ENCODE data around the gene PCP2.

Gene PCP2

DNA sequence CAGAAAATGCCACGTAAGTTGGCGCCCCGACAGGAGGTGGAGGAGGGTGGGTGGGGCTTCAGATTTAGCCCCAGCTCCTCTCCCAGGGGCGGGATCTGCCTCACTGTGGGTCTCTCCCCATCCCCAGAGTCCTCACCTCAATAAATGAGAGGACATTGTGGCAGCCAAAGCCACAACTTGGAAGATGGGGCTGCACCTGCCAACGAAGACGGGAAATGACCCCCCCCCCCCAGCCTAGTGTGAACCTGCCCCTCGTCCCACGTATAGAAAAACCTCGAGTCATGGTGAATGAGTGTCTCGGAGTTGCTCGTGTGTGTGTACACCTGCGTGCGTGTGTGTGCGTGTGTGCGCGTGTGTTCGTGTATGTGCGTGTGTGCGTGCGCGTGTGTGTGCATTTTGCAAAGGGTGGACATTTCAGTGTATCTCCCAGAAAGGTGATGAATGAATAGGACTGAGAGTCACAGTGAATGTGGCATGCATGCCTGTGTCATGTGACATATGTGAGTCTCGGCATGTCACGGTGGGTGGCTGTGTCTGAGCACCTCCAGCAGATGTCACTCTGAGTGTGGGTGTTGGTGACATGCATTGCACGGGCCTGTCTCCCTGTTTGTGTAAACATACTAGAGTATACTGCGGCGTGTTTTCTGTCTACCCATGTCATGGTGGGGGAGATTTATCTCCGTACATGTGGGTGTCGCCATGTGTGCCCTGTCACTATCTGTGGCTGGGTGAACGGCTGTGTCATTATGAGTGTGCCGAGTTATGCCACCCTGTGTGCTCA is 45.6 kb upstream of the PCP2 start:
- in situ Hi-C loops (cut with HindIII; ENCODE audit: low sequenced_read_pairs): no loop called here
- H3K4me3 ChIP-seq (ENCODE audit: low read depth, low read length): no peak overlapping the region
- no peak for DNase-seq (ENCODE audit: low read depth)
- TF ChIP-seq, protein P1, sequence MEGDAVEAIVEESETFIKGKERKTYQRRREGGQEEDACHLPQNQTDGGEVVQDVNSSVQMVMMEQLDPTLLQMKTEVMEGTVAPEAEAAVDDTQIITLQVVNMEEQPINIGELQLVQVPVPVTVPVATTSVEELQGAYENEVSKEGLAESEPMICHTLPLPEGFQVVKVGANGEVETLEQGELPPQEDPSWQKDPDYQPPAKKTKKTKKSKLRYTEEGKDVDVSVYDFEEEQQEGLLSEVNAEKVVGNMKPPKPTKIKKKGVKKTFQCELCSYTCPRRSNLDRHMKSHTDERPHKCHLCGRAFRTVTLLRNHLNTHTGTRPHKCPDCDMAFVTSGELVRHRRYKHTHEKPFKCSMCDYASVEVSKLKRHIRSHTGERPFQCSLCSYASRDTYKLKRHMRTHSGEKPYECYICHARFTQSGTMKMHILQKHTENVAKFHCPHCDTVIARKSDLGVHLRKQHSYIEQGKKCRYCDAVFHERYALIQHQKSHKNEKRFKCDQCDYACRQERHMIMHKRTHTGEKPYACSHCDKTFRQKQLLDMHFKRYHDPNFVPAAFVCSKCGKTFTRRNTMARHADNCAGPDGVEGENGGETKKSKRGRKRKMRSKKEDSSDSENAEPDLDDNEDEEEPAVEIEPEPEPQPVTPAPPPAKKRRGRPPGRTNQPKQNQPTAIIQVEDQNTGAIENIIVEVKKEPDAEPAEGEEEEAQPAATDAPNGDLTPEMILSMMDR (IDR thresholded peaks at IDR 0.05; ENCODE audit: low read depth, low read length, missing control alignments): no peak

DNA sequence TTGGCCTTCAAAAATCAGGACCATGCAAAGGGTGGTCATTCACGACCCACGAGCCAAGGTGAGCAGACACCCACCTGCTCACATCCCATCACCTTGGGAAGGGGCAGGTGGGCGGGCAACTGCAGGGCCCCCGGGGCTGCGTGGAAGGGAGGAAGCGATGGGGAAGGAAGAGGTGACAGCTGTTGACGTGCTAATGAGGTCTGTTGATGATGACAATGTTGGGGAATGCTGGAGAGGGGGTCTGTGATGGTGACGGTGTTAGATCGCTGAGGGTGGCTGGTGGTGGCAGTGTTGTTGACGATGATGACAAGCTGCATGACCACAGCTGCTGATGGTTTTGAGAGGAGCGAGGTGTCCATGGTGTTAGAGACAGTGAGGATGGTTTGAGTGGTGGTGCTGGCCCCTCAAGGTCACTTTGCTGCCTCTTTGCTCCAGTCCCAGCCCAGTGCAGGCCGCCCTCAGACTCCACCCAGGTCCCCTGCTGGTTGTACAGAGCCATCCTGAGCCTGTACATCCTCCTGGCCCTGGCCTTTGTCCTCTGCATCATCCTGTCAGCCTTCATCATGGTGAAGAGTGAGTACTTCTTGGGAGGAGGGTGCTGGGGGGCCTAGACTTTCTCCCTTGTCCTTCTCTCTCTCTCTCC is 44.3 kb upstream of the PCP2 start:
- DNase-seq (ENCODE audit: low read depth): no peak
- TF ChIP-seq, protein P1 (IDR thresholded peaks at IDR 0.05; ENCODE audit: low read depth, low read length, missing control alignments): no peak
- in situ Hi-C loops (cut with HindIII; ENCODE audit: low sequenced_read_pairs): no loop called here
- no peak overlapping the region for H3K4me3 ChIP-seq (ENCODE audit: low read depth, low read length)

- in situ Hi-C loops (cut with HindIII; ENCODE audit: low sequenced_read_pairs): no loop called here
- TF ChIP-seq, protein P1 (IDR thresholded peaks at IDR 0.05; ENCODE audit: low read depth, low read length, missing control alignments): no peak
- no peak for DNase-seq (ENCODE audit: low read depth)
- H3K4me3 ChIP-seq (ENCODE audit: low read depth, low read length): no peak within 1 kb of the TSS
These were observed 43.3 kb upstream of the PCP2 start, which contains the start of gene MCEMP1 for GRCh38 chr19:7676854-7677253. Gene MCEMP1 (plus strand): TSS chr19:7677090. CDS start chr19:7677121, 31 bp downstream.

DNA sequence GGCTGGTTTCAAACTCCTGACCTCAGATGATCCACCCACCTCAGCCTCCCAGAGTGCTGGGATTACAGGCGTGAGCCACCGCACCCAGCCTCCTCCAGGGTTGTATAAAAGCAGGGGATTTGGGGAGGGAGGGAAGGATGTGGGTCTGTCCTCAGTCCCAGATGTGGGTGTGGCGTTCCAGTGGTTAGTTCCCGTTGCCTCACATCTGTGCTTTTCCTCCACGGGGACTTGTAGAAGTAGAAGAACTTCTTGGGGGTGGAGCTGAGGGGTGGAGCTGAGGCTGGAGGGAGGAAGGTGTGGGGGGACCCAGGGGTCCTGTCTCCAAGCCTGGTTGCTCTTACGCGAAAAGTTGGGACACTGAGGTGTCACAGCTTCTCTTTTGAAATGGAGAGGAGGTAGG is 42.9 kb upstream of the PCP2 start:
- no peak for DNase-seq (ENCODE audit: low read depth)
- TF ChIP-seq, protein P1 (IDR thresholded peaks at IDR 0.05; ENCODE audit: low read depth, low read length, missing control alignments): no peak
- no peak overlapping the region for H3K4me3 ChIP-seq (ENCODE audit: low read depth, low read length)
- in situ Hi-C loops (cut with HindIII; ENCODE audit: low sequenced_read_pairs): no loop called here

DNA sequence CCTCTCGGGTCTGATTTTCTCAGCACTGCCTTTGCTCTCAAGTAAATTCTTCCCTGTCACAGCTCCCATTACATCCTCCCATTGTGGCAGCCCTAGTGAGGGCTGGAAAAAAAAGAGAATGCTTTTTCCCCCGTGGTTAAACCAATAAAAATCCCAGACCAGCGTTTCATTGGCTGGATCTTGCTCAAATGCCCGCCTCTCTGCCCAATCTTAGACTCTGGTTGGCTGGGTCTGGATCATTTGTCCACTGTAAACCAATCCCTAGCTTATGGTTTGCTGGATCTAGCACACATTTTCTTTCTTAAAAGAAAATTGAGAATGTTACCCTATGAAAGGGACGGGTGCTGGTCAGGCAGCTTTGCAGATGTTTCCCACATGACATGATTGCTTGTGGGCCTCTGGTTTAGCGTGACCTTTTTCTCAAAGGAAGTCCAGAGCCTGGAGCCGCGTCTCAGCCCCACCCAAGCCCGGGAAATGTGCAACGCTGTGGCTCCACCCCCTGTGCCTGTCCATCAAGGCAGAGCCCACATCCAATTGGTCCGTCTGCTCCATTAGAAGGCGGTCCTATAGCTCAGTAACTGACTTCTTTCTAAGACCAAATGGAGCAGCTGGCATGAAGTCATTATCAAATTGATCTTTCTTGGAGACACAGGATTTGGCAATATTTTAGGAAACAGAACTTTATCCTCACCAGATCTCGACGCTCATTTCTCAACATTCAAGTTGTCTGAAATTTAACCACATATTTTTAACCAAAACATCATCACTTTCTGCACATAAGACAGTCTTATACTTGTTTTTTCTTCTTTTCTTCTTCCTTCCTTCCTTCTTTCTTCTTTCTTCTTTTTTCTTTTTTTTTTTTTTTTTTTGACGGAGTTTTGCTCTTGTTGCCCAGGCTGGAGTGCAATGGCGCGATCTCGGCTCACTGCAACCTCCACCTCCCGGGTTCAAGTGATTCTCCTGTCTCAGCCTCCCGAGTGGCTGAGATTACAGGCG is 40.8 kb upstream of the PCP2 start:
- TF ChIP-seq, protein P1 (IDR thresholded peaks at IDR 0.05; ENCODE audit: low read depth, low read length, missing control alignments): no peak
- no peak for DNase-seq (ENCODE audit: low read depth)
- H3K4me3 ChIP-seq (ENCODE audit: low read depth, low read length): no peak overlapping the region
- in situ Hi-C loops (cut with HindIII; ENCODE audit: low sequenced_read_pairs): no loop called here

DNA sequence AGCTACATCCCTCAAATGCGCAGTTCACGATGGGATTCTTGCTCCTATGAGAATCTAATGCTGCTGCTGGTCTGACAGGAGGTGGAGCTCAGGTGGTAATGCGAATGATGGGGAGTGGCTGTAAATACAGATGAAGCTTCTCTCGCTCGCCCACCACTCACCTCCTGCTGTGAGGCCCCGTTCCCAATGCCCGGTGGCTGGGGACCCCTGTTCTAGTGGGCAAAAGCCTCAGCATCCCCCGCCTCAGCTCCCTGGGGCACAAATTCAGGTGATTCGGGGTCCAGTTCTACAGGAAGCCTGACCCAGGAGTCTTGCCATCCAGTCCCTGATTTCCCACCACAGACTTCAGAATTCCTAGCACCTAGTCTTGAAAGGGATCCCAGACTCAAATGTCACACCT is 39.0 kb upstream of the PCP2 start:
- TF ChIP-seq, protein P1 (IDR thresholded peaks at IDR 0.05; ENCODE audit: low read depth, low read length, missing control alignments): no peak
- in situ Hi-C loops (cut with HindIII; ENCODE audit: low sequenced_read_pairs): no loop called here

More for the DNA sequence above, 39.0 kb upstream of the PCP2 start:
- no peak for DNase-seq (ENCODE audit: low read depth)
- no peak overlapping the region for H3K4me3 ChIP-seq (ENCODE audit: low read depth, low read length)

Measured in astrocyte of the cerebellum (primary cell).